Keratinocyte (primary cell): ENCODE data around the gene ARID1B. TPM values are rescaled to one million over a fixed set of nuclear protein-coding genes. Genes with fewer than 3 reads are reported as not detected.

Source experiments
- DNase-seq: peaks from one replicate; pipeline ENCODE4 v3.0.0-alpha.2; 2011; ENCODE audit warnings: low read depth, missing footprints, low spot score
- FAIRE-seq: peaks from 2 replicates; lab custom pipeline; 2011; peaks lifted over from hg19 to GRCh38; lab: Jason Lieb, UNC
- H2AFZ ChIP-seq: 2 replicates; pipeline ENCODE4 v1.6.0; 2012; ENCODE audit warnings: low read length, control low read depth, inconsistent platforms; ENCODE audit not compliant: control insufficient read depth
- H3K27ac ChIP-seq: 2 replicates; pipeline ENCODE4 v1.5.1; 2011; ENCODE audit warnings: low read length; ENCODE audit not compliant: control insufficient read depth, insufficient read depth
- H3K27me3 ChIP-seq: 3 replicates; pipeline ENCODE4 v1.6.0; 2011; ENCODE audit warnings: low read length; ENCODE audit not compliant: control insufficient read depth, insufficient read depth; ENCODE audit errors: extremely low read depth
- H3K36me3 ChIP-seq, 2 experiments: 2 replicates in 1 of 2; 3 replicates in 1 of 2; pipeline ENCODE4 v1.5.1; 2011; ENCODE audit warnings: low read length in 2 of 2, mild to moderate bottlenecking in 1 of 2; ENCODE audit not compliant: control insufficient read depth in 2 of 2, insufficient read depth in 2 of 2; ENCODE audit errors: extremely low read depth in 1 of 2
- H3K4me1 ChIP-seq: 3 replicates; pipeline ENCODE4 v1.5.1; 2011; ENCODE audit warnings: low read length; ENCODE audit not compliant: control insufficient read depth, insufficient read depth; ENCODE audit errors: extremely low read depth
- H3K4me2 ChIP-seq: 3 replicates; pipeline ENCODE4 v1.6.0; 2011; ENCODE audit warnings: low read depth, low read length; ENCODE audit not compliant: control insufficient read depth, insufficient read depth; ENCODE audit errors: extremely low read depth
- H3K4me3 ChIP-seq, 3 experiments: fragments of 200-600 bp in 1 of 3; sonication (generic) in 1 of 3; 2 replicates in 2 of 3; 3 replicates in 1 of 3; pipeline ENCODE4 v1.5.1; 2011 to 2016; ENCODE audit warnings: low read length in 3 of 3, mild to moderate bottlenecking in 3 of 3, control low read depth in 2 of 3, inconsistent platforms in 1 of 3, low read depth in 1 of 3, mixed read lengths in 1 of 3, mixed run types in 1 of 3, moderate library complexity in 1 of 3; ENCODE audit not compliant: control insufficient read depth in 2 of 3, insufficient read depth in 2 of 3; ENCODE audit errors: extremely low read depth in 1 of 3
- H3K79me2 ChIP-seq: 2 replicates; pipeline ENCODE4 v1.6.0; 2012; ENCODE audit warnings: low read length; ENCODE audit not compliant: control insufficient read depth, insufficient read depth
- H3K9ac ChIP-seq: 3 replicates; pipeline ENCODE4 v1.6.0; 2011; ENCODE audit warnings: low read length; ENCODE audit not compliant: control insufficient read depth, insufficient read depth; ENCODE audit errors: extremely low read depth
- H3K9me1 ChIP-seq: 3 replicates; pipeline ENCODE4 v1.6.0; 2011; ENCODE audit warnings: low read length; ENCODE audit not compliant: control insufficient read depth, insufficient read depth; ENCODE audit errors: extremely low read depth
- H3K9me3 ChIP-seq: 2 replicates; pipeline ENCODE4 v1.5.1; 2012; ENCODE audit warnings: low read depth, low read length; ENCODE audit not compliant: control insufficient read depth
- H4K20me1 ChIP-seq: 3 replicates; pipeline ENCODE4 v1.6.0; 2011; ENCODE audit warnings: low read length; ENCODE audit not compliant: control insufficient read depth, insufficient read depth; ENCODE audit errors: extremely low read depth
- EZH2 ChIP-seq: IDR thresholded peaks from one replicate; pipeline ENCODE4 v1.6.1; 2012; ENCODE audit warnings: inconsistent platforms, mild to moderate bottlenecking, low read length, moderate library complexity
- dilution Hi-C: fragments of 300-500 bp; cut with MboI; formaldehyde crosslinking; loops from one replicate; pipeline ENCODE4 v1.7.0; 2020; ENCODE audit warnings: low sequenced_read_pairs; ENCODE audit not compliant: extremely low pct_ligation_motif_present
- polyA plus RNA-seq, 5 experiments: library from polyadenylated mRNA; depleted of rRNA in 3 of 5; stranded (reverse) in 3 of 5; stranded (forward) in 1 of 5; unstranded in 1 of 5; fragments of >200 nt; gene quantifications; 1 replicate in 1 of 5; 2 replicates in 3 of 5; 3 replicates in 1 of 5; pipeline versions ENCODE4 v1.2.1 to v1.2.3, GENCODE V29; 2011 to 2012; ENCODE audit warnings: missing spikeins in 2 of 5, low read depth in 1 of 5, low replicate concordance in 1 of 5
- TF ChIP-seq, protein P1 (sequence below), 3 experiments: IDR thresholded peaks in 1 of 3; conservative IDR thresholded peaks in 1 of 3; optimal IDR thresholded peaks in 1 of 3; 2 replicates in 2 of 3; 3 replicates in 1 of 3; pipeline versions ENCODE3 to v1.5.1; 2011; ENCODE audit warnings: low read length in 3 of 3, mild to moderate bottlenecking in 3 of 3, moderate library complexity in 2 of 3, control low read depth in 1 of 3, inconsistent platforms in 1 of 3; ENCODE audit not compliant: insufficient read depth in 2 of 3; ENCODE audit errors: extremely low read depth in 1 of 3

ARID1B gene
- polyA plus RNA-seq, 1 donor (not counting 4 experiments of a cell fraction or from before 2014, with no cell fraction given) = 14.9 TPM

DNA sequence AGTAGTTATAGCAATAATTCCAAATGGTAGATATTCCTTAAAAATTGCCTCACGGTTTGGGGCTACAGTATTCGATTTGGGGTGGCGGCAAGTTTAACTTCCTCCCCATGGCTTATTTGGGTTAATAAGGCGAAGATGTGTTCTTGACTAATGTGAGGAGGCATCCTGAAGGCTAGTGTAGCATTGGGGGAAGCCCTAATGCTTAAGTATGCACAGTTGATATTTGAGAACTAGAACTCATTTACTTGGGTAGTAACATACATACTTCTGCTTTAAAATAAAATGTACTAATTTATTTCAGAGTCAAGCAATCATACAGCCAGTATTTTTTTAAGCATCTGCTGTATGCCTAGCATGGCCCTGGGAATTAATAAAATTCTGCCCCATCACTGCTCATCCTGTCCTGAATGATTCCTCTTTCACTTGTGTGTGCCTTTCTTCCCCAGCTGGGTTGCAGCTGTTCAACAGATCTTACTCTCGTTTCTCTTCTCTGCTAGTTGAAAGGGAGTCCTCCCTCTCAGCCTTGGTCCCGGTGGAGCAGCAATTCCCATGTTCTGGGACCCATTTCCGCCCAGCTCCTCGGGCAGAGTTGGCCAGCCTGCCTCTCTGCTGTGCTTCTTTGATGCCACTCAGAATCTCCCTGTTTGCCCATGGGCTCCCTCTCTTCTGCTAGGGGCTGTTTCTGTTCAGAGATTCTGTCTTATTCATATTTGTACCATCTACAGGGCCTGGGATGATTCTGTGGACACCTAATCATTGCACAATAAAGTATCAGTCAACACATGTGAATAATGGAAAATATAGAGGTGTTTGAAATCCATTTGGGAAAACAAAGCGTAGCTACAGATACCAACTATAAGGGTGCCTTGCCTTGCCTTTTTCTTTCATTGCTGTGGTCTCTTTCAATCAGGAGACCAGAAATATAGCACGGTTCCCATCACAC, 104.8 kb downstream of the ARID1B start:
- dilution Hi-C loops = no loop called here
- FAIRE-seq = no peak
- no peak overlapping the region for H3K4me2 ChIP-seq
- H3K27me3 ChIP-seq = no peaks in the 10 kb centered on the region
- peaks cover 58% of the 10 kb centered on the region for H3K79me2 ChIP-seq
- no peak overlapping the region for H3K9ac ChIP-seq
- peaks cover 3% of the 10 kb centered on the region for H3K9me1 ChIP-seq
- no peak overlapping the region for H3K4me3 ChIP-seq
- H2AFZ ChIP-seq = no peak overlapping the region
- peaks cover 2% of the 10 kb centered on the region for H4K20me1 ChIP-seq
- H3K36me3 ChIP-seq = no peaks in the 10 kb centered on the region
- H3K9me3 ChIP-seq = no peaks in the 10 kb centered on the region
- H3K4me1 ChIP-seq = peaks cover 8% of the 10 kb centered on the region
- no peak overlapping the region for H3K27ac ChIP-seq
- no peak for TF ChIP-seq EZH2
- no peak for DNase-seq

DNA sequence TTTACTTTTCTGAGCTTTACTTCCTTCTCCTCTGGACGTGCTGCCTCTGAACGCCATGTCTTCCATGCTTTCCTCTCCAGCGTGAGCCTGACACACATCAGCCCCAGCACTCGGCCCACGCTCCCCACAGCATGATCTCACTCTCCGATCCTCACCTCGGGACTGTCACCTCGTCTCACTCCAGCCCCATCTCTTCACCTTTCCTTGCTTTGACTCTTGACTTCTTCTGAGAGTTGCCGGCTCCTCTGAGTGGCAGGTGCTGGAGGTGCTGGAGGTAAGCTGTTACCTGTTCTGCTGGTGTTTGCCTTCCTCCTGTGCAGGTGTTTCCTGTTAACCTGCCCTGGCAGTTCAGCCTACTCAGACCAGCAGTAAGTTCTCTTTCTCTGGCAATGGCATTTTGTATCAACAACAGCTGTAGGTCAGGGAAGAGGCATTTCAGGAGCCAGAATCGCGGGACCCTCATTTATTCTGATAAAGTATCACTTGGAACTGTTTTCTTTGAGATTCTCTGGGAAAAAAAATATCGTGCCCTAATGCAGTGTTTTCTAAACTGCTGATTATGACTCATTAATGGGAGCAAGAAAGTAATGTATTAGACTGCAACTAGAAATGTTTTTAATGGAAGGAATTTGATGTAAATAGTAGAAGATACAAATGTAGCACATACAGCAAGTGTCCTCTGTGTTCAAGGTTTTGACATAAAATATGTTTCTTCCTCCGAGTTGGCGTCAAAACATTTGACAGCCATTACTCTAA, 106.5 kb downstream of the ARID1B start:
- Histone ChIP-seq H3K9ac (no peak overlapping the region), H3K4me2 (peak overlapping the region; percentile 59), H3K4me3 (peak overlapping the region in 1 of 3 experiments; percentile 15), H3K79me2 (peaks cover 58% of the 10 kb centered on the region), H3K27me3 (no peaks in the 10 kb centered on the region), H2AFZ (no peak overlapping the region), H3K9me1 (peaks cover 3% of the 10 kb centered on the region), H3K36me3 (no peaks in the 10 kb centered on the region), H3K4me1 (peaks cover 8% of the 10 kb centered on the region), H4K20me1 (peaks cover 2% of the 10 kb centered on the region), H3K9me3 (no peaks in the 10 kb centered on the region), H3K27ac (no peak overlapping the region)
- dilution Hi-C loops = no loop called here
- FAIRE-seq = peak; percentile 23
- TF ChIP-seq, protein P1, sequence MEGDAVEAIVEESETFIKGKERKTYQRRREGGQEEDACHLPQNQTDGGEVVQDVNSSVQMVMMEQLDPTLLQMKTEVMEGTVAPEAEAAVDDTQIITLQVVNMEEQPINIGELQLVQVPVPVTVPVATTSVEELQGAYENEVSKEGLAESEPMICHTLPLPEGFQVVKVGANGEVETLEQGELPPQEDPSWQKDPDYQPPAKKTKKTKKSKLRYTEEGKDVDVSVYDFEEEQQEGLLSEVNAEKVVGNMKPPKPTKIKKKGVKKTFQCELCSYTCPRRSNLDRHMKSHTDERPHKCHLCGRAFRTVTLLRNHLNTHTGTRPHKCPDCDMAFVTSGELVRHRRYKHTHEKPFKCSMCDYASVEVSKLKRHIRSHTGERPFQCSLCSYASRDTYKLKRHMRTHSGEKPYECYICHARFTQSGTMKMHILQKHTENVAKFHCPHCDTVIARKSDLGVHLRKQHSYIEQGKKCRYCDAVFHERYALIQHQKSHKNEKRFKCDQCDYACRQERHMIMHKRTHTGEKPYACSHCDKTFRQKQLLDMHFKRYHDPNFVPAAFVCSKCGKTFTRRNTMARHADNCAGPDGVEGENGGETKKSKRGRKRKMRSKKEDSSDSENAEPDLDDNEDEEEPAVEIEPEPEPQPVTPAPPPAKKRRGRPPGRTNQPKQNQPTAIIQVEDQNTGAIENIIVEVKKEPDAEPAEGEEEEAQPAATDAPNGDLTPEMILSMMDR (optimal IDR thresholded peaks at IDR 0.05 in 1 of 3, IDR thresholded peaks at IDR 0.05 in 1 of 3, conservative IDR thresholded peaks at IDR 0.05 in 1 of 3; ENCODE audit: extremely low read depth in 1 of 3, insufficient read depth in 2 of 3, low read length in 3 of 3) = no peak
- no peak for TF ChIP-seq EZH2
- no peak for DNase-seq
